Stimulated activated CD4-positive, alpha-beta T cell treated with anti-CD3 and anti-CD28 coated beads, TNF-alpha, amount 100 ng/mL, for 4 hours (primary cell): ENCODE results near the gene ANKRD45.
"Not testable (repeated sequence)": the region's sequence is repeated elsewhere in the genome, so short reads cannot be mapped to it uniquely, and the experiment has no call there.

ENCODE experiments used
- DNase-seq, 3 experiments: peaks; one replicate each; pipeline ENCODE4 v3.0.0-alpha.2; 2020; ENCODE audit warnings: low read depth in 3 of 3

Gene ANKRD45

DNA sequence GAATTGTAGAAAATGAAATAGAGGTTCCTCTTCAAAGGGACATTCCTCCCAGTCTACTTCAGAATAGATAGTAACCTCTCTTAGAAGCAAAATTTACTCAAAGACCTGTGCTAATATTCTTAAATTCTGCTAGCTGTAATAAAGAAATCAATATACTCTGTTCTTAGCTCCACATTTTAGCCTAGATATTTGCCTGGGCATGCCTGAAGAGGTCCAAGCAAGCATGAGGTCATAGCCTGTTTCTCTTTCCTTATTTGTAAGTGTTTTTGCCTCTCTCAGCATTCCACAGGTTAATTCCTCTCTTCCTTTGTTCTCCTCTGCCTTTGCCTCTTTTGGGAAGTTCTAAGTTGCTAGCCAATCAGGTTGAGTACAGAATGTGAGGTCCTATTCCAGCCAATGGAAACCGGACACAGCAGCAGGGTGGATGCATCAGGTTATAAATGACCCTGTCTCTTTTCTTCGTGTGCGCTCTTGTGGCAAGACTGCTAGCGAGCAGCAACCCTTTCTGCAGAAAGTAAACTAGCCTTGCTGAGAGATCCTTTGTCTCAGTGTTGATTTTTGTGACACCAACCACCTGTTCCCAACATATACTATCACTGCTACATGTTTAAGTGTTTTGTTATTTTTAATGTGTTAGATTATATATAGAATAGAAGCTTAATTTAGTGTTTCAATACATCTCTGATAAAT lies 27.1 kb downstream of the ANKRD45 start:
- not testable (repeated sequence) for DNase-seq

GRCh38 chr1:173639102-173639501 lies 30.5 kb downstream of the ANKRD45 start:
- DNase-seq: no peak

GRCh38 chr1:173638043-173639021 lies 31.3 kb downstream of the ANKRD45 start:
- no peak for DNase-seq

DNA sequence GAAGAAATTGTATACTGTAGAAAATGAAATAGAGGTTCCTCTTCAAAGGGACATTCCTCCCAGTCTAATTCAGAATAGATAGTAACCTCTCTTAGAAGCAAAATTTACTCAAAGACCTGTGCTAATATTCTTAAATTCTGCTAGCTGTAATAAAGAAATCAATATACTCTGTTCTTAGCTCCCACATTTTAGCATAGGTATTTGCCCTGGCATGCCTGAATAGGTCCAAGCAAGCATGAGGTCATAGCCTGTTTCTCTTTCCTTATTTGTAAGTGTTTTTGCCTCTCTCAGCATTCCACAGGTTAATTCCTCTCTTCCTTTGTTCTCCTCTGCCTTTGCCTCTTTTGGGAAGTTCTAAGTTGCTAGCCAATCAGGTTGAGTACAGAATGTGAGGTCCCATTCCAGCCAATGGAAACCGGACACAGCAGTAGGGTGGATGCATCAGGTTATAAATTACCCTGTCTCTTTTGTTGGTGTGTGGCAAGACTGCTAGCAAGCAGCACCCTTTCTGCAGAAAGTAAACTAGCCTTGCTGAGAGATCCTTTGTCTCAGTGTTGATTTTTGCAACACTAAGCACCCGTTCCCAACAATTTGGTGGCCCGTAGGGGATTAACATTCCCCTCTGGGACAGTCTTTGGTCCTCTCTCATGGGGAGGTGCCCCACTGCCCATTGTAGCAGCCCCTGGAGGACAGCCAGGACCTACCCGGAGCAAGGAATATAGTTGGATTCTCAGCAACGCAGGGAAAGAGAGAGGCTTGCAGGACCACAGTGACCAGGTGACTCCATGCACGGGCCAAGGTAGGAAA lies 32.2 kb downstream of the ANKRD45 start:
- DNase-seq: not testable (repeated sequence)

- no peak for DNase-seq
Measured at GRCh38 chr1:173635116-173635515, 34.5 kb downstream of the ANKRD45 start, which contains the start of gene TEX50. Gene TEX50 (plus strand): TSS chr1:173635338. CDS start chr1:173635522, 184 bp downstream.

DNA sequence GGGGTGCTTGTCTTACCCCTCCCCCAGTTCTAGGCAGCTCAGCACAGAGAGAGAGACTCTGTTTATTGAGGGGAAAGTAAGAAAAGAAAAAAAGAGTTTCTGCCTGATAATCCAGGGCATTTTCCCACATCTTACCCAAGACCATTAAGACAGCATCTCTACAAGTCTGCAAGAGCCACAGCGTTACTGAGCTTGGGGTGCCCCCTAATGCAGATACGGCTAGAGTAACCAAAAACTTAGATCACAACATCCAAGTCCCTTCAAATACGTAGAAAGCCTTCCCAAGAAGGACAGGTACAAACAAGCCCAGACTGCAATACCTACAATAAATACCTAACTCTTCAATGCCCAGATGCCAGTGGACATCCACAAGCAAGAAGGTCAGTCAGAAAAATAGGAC lies 40.8 kb downstream of the ANKRD45 start:
- no peak for DNase-seq

DNA sequence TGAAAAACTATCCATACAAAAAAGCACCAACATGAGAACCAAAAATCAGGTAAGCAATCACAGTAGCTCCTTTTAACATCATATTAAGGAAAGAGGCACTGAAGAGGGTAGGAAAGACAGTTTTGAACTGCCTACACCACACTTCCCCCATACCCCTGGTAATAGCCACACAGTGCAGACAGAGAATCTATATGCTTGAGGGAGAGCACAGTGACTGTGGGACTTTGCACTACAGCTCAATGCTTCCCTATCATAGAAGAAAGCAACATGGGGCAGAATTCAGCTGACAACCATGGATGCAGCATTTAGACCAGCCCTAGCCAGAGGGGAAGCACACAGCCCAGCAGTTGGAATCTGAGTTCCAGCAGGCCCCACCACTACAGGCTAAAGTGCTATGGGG lies 42.4 kb downstream of the ANKRD45 start:
- no peak for DNase-seq

- DNase-seq: no peak
Measured at GRCh38 chr1:173616859-173617258, 52.8 kb downstream of the ANKRD45 start.

DNA sequence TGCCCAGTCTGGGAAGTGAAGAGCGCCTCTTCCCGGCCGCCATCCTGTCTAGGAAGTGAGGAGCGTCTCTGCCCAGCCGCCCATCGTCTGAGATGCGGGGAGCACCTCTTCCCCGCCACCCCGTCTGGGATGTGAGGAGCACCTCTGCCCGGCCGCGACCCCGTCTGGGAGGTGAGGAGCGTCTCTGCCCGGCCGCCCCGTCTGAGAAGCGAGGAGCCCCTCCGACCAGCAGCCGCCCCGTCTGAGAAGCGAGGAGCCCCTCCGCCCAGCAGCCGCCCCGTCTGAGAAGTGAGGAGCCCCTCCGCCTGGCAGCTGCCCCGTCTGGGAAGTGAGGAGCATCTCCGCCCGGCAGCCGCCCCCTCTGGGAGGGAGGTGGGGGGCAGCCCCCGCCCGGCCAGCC lies 56.6 kb downstream of the ANKRD45 start:
- not testable (repeated sequence) for DNase-seq

- no peak for DNase-seq
Measured at GRCh38 chr1:173608503-173609216, 61.0 kb downstream of the ANKRD45 start.

DNA sequence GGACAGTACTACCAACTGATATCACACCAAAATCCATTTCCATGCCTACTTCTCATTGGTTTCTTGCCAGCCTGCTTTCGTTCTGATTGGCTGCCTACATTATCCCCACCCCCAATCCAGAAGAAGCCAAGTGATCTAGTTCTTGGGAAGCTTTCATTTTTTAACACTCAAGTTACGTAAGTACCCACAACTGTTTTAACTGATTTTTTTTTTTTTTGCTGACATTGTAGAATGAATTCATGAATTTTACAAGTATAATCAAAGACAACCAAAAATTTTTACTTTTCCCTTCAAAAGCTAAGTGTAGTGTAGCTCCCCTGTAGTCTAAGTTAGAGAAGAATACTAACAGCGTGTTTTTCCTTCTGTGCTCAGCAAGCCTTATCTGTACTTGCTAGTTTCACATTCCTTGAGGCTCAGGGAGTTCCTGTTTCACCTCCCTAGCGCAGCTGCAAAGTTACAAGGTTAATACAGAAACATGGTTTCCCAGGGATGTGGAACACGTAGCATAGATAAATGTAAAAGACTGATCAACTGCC lies 66.5 kb downstream of the ANKRD45 start, which contains the start of gene SLC9C2:
TSS of gene SLC9C2 (minus strand) at position 17 of the 536 bp plus-strand sequence. CDS start 1,296 bp downstream, outside the sequence.
- DNase-seq: no peak

DNA sequence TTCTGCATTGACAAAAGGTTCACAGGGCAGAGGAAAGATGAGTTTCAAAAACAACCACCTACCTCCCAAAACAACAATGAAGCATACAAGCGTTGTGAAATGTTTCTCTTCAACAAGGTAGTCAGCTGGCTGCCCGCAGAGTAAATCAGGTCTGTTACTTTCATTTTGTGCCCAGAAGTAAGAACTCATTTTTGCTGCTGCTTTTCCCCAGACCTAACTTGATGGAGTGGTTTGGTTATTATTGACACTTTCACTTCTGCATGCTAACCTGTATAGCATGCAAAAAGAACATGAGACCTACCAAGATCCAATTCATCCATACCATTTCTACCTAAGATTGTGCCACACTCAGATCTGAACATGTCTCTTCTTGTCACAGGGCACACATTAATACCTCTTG lies 68.1 kb downstream of the ANKRD45 start:
- DNase-seq: no peak

DNA sequence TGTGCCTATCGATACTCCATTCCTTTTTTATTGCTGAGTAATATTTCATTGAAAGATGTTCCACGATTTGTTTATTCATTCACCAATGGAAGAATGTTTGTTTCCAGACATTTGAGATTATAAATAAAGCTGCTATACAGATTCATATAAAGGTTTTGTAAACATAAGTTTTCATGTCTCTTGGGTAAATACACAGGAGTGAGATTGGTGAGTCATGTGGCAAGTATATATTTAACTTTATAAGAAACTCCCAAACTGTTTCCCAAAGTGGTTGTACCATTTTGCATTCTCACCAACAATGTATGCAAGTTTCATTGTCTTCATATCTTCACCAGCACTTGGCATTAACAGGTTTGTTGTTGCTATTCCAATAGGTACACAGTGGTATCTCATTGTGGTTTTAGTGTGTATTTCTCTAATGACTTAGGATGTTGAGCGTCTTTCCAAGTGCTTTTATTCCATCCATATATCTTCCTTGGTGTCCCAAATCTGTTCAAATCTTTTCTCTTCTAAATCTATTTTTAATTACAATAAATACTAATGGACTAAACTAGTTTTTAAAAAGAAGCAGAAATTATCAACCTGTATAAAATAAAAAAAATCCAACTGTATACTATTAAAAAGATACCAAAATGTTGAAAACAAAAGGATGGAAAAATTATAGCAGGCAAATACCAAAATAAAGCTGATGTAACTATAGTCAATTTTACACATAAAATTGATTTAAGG lies 73.4 kb downstream of the ANKRD45 start:
- no peak for DNase-seq

DNA sequence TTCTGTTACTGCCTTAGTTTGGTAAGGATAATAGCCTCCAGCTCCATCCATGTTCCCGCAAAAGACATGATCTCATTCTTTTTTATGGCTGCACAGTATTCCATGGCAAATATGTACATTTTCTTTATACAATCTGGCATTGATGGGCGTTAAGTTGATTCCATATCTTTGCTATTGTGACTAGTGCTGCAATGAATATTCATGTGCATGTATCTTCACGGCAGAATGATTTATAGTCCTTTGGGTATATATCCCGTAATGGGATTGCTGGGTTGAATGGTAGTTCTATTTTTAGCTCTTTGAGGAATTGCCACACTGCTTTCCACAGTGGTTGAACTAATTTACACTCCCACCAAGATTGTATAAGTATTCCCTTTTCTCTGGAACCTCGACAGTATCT lies 78.5 kb downstream of the ANKRD45 start:
- DNase-seq: not testable (repeated sequence)

GRCh38 chr1:173590557-173590956 lies 79.1 kb downstream of the ANKRD45 start:
- no peak for DNase-seq

- no peak for DNase-seq
Measured at GRCh38 chr1:173581383-173582079, 88.1 kb downstream of the ANKRD45 start.

DNA sequence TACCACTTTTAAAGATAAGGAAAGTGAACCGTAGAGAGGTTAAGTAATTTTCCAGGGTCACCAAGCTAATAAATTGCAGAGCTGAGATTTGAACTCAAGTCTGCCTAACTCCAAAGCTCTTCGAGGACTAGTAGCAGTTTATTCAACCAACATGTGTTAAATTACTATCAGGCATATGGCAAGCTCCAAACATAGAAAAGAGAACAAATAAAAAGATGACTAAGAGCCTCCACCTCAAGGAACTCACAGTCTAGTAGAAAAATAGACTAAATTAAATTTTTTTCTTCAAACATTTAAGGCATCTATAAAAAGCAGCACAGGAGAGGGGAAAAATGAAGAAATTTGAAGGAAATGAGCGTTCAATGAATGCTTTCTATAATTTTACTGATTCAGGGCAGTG lies 89.0 kb downstream of the ANKRD45 start:
- DNase-seq: no peak

DNA sequence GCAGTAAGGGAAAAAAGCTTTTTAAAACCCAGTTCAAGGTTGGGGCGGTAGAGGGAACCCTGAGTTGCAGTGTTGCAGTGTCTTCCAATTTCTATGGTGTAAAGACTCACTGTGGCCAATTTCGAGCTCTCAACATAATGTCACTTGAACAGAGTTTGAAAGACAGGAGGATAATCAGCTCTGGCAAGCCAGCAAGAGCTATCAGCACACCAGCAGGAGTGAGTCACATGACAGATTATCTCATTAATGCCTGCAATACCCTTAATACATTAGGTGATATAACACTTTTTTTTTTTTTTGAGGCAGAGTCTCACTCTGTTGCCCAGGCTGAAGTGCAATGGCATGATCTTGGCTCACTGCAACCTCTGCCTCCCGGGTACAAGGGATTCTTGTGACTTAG lies 89.6 kb downstream of the ANKRD45 start:
- no peak for DNase-seq

DNA sequence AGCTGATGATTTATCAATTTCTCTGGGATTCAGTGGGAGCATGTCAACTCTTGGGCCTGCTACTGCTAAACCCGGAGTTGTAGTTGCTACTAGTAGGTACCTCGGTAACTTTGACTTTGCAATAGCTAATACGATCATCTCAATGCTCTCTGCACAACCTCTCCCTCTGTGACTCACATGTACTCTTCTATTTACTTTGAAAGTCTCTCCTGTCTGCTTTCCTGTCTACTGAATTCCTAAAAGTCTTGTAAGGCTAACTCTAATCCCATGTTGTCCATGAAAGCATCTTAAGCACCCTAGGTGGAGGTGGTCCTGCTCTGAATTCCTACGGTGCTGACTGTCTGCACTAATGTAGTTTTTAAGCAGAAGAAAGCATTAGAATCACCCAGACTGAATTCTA lies 96.1 kb downstream of the ANKRD45 start:
- no peak for DNase-seq
